Measurements from ENCODE around the gene TRANK1.

DNA sequence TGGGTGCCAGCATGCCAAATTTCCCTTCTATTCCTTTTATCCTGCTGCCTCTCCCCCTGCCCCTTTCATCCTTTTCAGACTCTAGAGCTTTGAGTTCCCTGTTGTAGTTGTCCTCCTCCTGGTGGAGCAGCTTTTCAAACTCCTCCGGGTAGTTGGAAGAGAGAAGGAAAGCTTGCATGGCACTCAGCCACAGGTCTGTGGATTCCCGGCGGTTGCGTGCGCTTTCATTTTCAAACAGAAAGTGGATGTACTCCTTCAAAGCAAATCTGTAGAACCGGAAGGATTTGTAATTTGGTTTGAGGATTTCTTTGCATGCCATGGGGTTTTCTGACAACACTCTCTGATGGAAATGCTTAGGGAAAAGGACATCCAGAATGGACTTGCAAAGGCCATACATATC lies 112.4 kb downstream of the TRANK1 start:
- TF ChIP-seq TAF1 (IDR thresholded peaks at IDR 0.05; ENCODE audit: low read depth, low read length) = no peak
- no peak for TF ChIP-seq CTCF (IDR thresholded peaks at IDR 0.05; ENCODE audit: control extremely low read depth in 1 of 3, insufficient read depth in 1 of 3, low read depth in 1 of 3, low read length in 3 of 3)
- no peak for TF ChIP-seq BRCA1 (IDR thresholded peaks at IDR 0.05; ENCODE audit: low read depth, low read length)
- TF ChIP-seq SRF (IDR thresholded peaks at IDR 0.05; ENCODE audit: low read depth, low read length) = no peak
- TF ChIP-seq GABPA (IDR thresholded peaks at IDR 0.05; ENCODE audit: borderline replicate concordance, insufficient read depth, low read length) = no peak
- TF ChIP-seq ZNF274 (IDR thresholded peaks at IDR 0.05; ENCODE audit: borderline replicate concordance, extremely low read depth, low read length) = no peak
- no peak for TF ChIP-seq SIX5 (IDR thresholded peaks at IDR 0.05; ENCODE audit: low read depth, low read length)

Measured in H1 (cell line).